ENCODE results near the gene PGRMC2. TPM values are rescaled to one million over a fixed set of nuclear protein-coding genes. Genes with fewer than 3 reads are reported as not detected.
A peak's percentile ranks its signal among the peaks of the same experiment; 100 is the strongest.

PGRMC2 gene
- total and polyA plus RNA-seq, 8 donors, result 14.5 to 48.4 (median 29.9) TPM

DNA sequence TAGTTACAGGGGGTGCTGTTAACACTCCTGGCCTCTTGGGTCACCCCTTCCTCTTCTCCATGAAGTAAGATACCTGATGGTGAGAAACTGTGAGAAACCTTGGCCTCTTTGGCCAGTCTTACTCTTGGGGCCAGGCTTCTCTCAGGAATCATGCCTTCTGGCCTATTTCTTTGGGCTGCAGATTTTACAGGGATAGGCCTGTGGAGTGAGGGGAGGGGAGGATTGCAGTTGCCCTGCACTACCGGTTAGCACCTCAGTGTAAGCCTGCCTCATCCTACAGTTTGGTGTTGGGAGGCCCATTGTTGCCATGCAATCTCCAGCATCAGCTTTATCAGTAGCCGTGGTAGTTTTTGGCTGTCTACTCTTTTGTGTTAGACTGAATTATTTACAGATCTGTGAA lies 7.6 kb upstream of the PGRMC2 start:
- Histone ChIP-seq H3K4me3 (no peak overlapping the region), H3K4me1 (peaks cover 0 to 4% (median 4%) of the 10 kb centered on the region in 3 donors), H3K27me3 (no peaks in the 10 kb centered on the region), H3K36me3 (no peaks in the 10 kb centered on the region), H3K27ac (no peak overlapping the region), H3K9me3 (no peaks in the 10 kb centered on the region)
- FAIRE-seq (no peak), ATAC-seq (peak in 1 of 4 donors; percentile 18), DNase-seq (no peak)
- intact Hi-C loops (cut with DNase I), result no loop called here
- WGBS, 2 donors, result 55 to 59% methylated on average over 2 of the region's 2 CpGs
- TF ChIP-seq, protein P1, sequence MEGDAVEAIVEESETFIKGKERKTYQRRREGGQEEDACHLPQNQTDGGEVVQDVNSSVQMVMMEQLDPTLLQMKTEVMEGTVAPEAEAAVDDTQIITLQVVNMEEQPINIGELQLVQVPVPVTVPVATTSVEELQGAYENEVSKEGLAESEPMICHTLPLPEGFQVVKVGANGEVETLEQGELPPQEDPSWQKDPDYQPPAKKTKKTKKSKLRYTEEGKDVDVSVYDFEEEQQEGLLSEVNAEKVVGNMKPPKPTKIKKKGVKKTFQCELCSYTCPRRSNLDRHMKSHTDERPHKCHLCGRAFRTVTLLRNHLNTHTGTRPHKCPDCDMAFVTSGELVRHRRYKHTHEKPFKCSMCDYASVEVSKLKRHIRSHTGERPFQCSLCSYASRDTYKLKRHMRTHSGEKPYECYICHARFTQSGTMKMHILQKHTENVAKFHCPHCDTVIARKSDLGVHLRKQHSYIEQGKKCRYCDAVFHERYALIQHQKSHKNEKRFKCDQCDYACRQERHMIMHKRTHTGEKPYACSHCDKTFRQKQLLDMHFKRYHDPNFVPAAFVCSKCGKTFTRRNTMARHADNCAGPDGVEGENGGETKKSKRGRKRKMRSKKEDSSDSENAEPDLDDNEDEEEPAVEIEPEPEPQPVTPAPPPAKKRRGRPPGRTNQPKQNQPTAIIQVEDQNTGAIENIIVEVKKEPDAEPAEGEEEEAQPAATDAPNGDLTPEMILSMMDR (IDR thresholded peaks at IDR 0.05), result no peak

DNA sequence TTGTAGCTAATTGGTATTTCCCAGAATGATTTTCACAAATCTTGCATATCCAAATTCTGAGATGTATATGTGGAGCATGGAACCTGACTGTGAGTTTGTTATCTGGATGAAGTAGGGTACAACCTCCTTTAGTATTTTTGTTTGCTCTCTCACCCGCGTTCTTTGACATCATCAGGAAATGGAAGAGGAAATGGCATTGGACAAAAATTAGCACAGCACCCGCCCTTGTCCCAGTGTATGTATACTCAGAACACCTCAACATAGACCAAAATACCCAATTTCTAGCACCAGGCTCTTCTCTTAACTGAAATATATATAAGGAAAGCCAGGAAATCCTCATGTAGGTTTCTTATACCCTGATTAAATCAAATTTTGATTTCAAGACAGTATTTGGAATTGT lies 6.9 kb upstream of the PGRMC2 start:
- peaks cover 0 to 4% (median 4%) of the 10 kb centered on the region in 3 donors for H3K4me1 ChIP-seq
- no peaks in the 10 kb centered on the region for H3K36me3 ChIP-seq
- intact Hi-C loops (cut with DNase I), result no loop called here
- WGBS, 2 donors, result 62 to 86% methylated on average over 3 of the region's 3 CpGs
- ATAC-seq (no peak), DNase-seq (no peak), FAIRE-seq (no peak)
- TF ChIP-seq, protein P1 (IDR thresholded peaks at IDR 0.05), result no peak
- no peak overlapping the region for H3K4me3 ChIP-seq
- no peak overlapping the region for H3K27ac ChIP-seq
- no peaks in the 10 kb centered on the region for H3K9me3 ChIP-seq
- H3K27me3 ChIP-seq, result no peaks in the 10 kb centered on the region

DNA sequence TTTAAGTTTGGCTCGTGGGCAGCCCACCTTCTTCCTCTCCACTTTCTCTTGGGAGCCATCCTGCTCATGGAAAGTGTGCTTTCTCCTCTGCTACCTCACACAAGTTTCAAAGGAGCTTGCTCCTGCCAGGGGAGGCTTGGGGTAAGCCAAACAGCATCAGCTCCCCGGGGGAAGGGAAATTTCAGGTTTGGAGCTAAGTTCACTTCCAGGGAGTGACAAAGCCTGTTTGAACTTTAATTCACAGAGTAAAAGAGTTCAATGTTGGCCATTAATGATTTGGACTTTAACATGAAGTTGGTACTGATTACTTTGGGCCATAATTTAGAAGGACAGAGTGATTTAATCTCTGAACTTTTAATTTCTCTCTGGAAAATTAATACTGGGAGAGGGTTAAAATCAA lies 4.7 kb upstream of the PGRMC2 start:
- WGBS, 2 donors, result 85 to 90% methylated on average over 2 of the region's 2 CpGs
- ATAC-seq (no peak), FAIRE-seq (no peak), DNase-seq (no peak)
- no peaks in the 10 kb centered on the region for H3K27me3 ChIP-seq
- H3K27ac ChIP-seq, result no peak overlapping the region
- H3K4me1 ChIP-seq, result peaks cover 0 to 2% (median 0%) of the 10 kb centered on the region in 3 donors
- H3K4me3 ChIP-seq, result no peak overlapping the region
- H3K36me3 ChIP-seq, result no peaks in the 10 kb centered on the region
- H3K9me3 ChIP-seq, result no peaks in the 10 kb centered on the region
- TF ChIP-seq, protein P1 (IDR thresholded peaks at IDR 0.05), result no peak
- intact Hi-C loops (cut with DNase I), result no loop called here

DNA sequence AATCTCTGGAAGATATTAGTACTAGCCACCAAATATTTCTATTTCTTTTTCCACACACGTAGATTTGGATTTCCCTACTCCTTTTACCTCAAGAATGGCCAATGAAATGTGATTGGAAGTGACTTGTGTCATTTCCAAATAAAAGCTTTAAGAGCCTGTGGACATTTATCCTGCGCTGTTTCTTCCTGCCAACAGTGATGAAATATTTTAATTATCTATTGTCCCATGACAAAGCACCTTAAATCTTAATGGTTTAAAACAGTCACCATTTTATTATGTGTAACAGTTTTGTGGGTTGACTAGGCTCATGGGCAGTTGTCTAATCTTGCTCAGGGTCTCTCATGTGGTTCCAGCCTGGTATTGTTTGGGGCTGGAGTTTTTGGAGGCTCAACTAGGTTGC lies 3.5 kb upstream of the PGRMC2 start:
- H3K27ac ChIP-seq, result no peak overlapping the region
- TF ChIP-seq, protein P1 (IDR thresholded peaks at IDR 0.05), result no peak
- DNase-seq, result no peak
- no peaks in the 10 kb centered on the region for H3K27me3 ChIP-seq
- ATAC-seq, result no peak
- H3K4me3 ChIP-seq, result no peak overlapping the region
- peaks cover 0 to 2% (median 0%) of the 10 kb centered on the region in 3 donors for H3K4me1 ChIP-seq
- no peak for FAIRE-seq
- H3K36me3 ChIP-seq, result no peaks in the 10 kb centered on the region
- WGBS, 2 donors, result 93 to 94% methylated on average over 2 of the region's 2 CpGs
- intact Hi-C loops (cut with DNase I), result no loop called here
- H3K9me3 ChIP-seq, result no peaks in the 10 kb centered on the region

DNA sequence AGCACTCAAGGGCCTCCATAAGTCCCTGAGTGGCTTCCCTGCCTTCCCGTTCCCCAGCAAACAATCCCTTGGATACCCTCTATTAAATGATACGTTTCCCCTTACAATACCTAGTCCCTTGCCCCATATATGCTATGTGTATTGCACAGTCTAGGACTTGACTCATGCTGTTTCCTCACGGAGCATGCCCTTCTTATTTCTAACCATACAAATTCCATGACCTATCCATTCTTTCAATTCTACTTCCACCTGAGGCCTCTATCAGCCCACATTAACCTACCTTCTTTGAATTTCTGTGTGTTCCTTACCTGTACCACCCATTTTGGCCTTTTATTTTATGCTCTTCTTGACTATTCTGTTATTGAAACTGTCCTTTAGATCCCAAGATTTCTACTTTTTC lies 2.9 kb upstream of the PGRMC2 start:
- FAIRE-seq, result no peak
- no peaks in the 10 kb centered on the region for H3K9me3 ChIP-seq
- intact Hi-C loops (cut with DNase I), result no loop called here
- H3K4me1 ChIP-seq, result peaks cover 0 to 2% (median 0%) of the 10 kb centered on the region in 3 donors
- TF ChIP-seq, protein P1 (IDR thresholded peaks at IDR 0.05), result no peak
- no peak overlapping the region for H3K4me3 ChIP-seq
- H3K36me3 ChIP-seq, result no peaks in the 10 kb centered on the region
- H3K27me3 ChIP-seq, result no peaks in the 10 kb centered on the region
- ATAC-seq, result no peak
- WGBS, 2 donors, result 93 to 98% methylated on average over 3 of the region's 3 CpGs
- DNase-seq, result no peak
- no peak overlapping the region for H3K27ac ChIP-seq
